HepG2 (cell line): ENCODE results near the gene FAM168A. TPM values are rescaled to one million over a fixed set of nuclear protein-coding genes. Genes with fewer than 3 reads are reported as not detected.

Experiments
- ATAC-seq: fragments of 200-7000 bp; cut with Tn5 transposase; 3 replicates; pipeline ENCODE4 v1.9.1; 2020; ENCODE audit warnings: mild to moderate bottlenecking, moderate library complexity
- BruUV-seq: library from RNA; stranded (reverse); fragments of 400-500 nt; replicated peaks from 2 replicates; lab custom pipeline; 2021; lab: Mats Ljungman, UMichigan
- CTCF ChIA-PET: fragments of 300-600 bp; formaldehyde crosslinking; extraction: SDS; loops from one replicate; lab custom pipeline; 2021; ENCODE audit warnings: low total read pairs, inconsistent platforms, low intra/inter-chr PET ratio; lab: Yijun Ruan, JAX
- POLR2A ChIA-PET: fragments of 350-600 bp; sonication (Branson Sonifier 250); formaldehyde crosslinking; loops from one replicate; lab custom pipeline; 2020; ENCODE audit warnings: antibody characterized with exemption, inconsistent platforms; lab: Yijun Ruan, JAX
- DNase-seq: peaks from one replicate; pipeline ENCODE4 v3.0.0-alpha.2; 2015; ENCODE audit warnings: low spot score
- FAIRE-seq: peaks from 3 replicates; lab custom pipeline; 2011; peaks lifted over from hg19 to GRCh38; lab: Jason Lieb, UNC
- H2AFZ ChIP-seq: one replicate; pipeline ENCODE4 v1.6.1; 2011; ENCODE audit warnings: low read length, inconsistent platforms
- H3K27ac ChIP-seq: fragments of 300-600 bp; 3 replicates; pipeline ENCODE4 v1.8.0; 2011; ENCODE audit warnings: mixed run types, mild to moderate bottlenecking, mixed read lengths, low read length, inconsistent platforms; ENCODE audit not compliant: insufficient read depth; ENCODE audit errors: extremely low read length
- H3K27me3 ChIP-seq, 2 experiments: fragments of 200-600 bp in 1 of 2; 2 replicates in 1 of 2; 3 replicates in 1 of 2; pipeline versions ENCODE4 v1.6.0 to v1.8.0; 2011; ENCODE audit warnings: low read length in 2 of 2, mild to moderate bottlenecking in 2 of 2, moderate library complexity in 2 of 2, inconsistent platforms in 1 of 2; ENCODE audit not compliant: insufficient read depth in 2 of 2, control insufficient read depth in 1 of 2
- H3K36me3 ChIP-seq, 2 experiments: fragments of 200-600 bp in 1 of 2; replicated peaks in 1 of 2; 2 replicates in 1 of 2; 3 replicates in 1 of 2; pipeline versions ENCODE4 v1.5.1 to v1.8.0; 2011; ENCODE audit warnings: low read length in 2 of 2, inconsistent platforms in 1 of 2; ENCODE audit not compliant: insufficient read depth in 2 of 2, control insufficient read depth in 1 of 2
- H3K4me1 ChIP-seq: 2 replicates; pipeline ENCODE4 v1.5.1; 2012; ENCODE audit warnings: low read length, inconsistent platforms; ENCODE audit not compliant: insufficient read depth
- H3K4me2 ChIP-seq: 2 replicates; pipeline ENCODE4 v1.6.0; 2011; ENCODE audit warnings: low read depth, low read length, inconsistent platforms
- H3K4me3 ChIP-seq, 3 experiments: fragments of 200-600 bp in 1 of 3; sonication (generic), shearing (Covaris generic) in 1 of 3; replicated peaks in 1 of 3; 2 replicates each; pipeline ENCODE4 v1.5.1; 2011 to 2016; ENCODE audit warnings: low read length in 3 of 3, inconsistent platforms in 2 of 3, low read depth in 2 of 3, mild to moderate bottlenecking in 2 of 3, control low read depth in 1 of 3, mixed read lengths in 1 of 3; ENCODE audit not compliant: insufficient read depth in 1 of 3
- H3K79me2 ChIP-seq: one replicate; pipeline ENCODE4 v1.6.1; 2011; ENCODE audit warnings: low read length, inconsistent platforms; ENCODE audit not compliant: insufficient read depth
- H3K9ac ChIP-seq: 2 replicates; pipeline ENCODE4 v1.6.0; 2011; ENCODE audit warnings: mild to moderate bottlenecking, low read depth, low read length, inconsistent platforms; ENCODE audit not compliant: insufficient read depth
- H3K9me3 ChIP-seq: 2 replicates; pipeline ENCODE4 v1.5.1; 2012; ENCODE audit warnings: mild to moderate bottlenecking, low read length
- H4K20me1 ChIP-seq: 2 replicates; pipeline ENCODE4 v1.6.0; 2011; ENCODE audit warnings: inconsistent platforms, mild to moderate bottlenecking, low read length, moderate library complexity; ENCODE audit not compliant: insufficient read depth
- CENPT ChIP-seq: sonication (generic); formaldehyde crosslinking; IDR thresholded peaks from 2 replicates; pipeline ENCODE4 v1.8.0; 2022; ENCODE audit warnings: low read depth, mild to moderate bottlenecking, moderate library complexity, missing genetic modification reagents
- DMAP1 ChIP-seq: IDR thresholded peaks from 2 replicates; pipeline ENCODE4 v1.6.1; 2016
- FOXC1 ChIP-seq: sonication (generic); formaldehyde crosslinking; IDR thresholded peaks from 2 replicates; pipeline ENCODE4 v1.8.0; 2022; ENCODE audit warnings: mild to moderate bottlenecking, missing genetic modification reagents, borderline replicate concordance
- IRX3 ChIP-seq: sonication (generic); formaldehyde crosslinking; IDR thresholded peaks from 2 replicates; pipeline ENCODE4 v1.8.1; 2023; ENCODE audit warnings: mild to moderate bottlenecking, low read depth, missing genetic modification reagents, borderline replicate concordance
- KMT2A ChIP-seq: sonication (generic); formaldehyde crosslinking; IDR thresholded peaks from 2 replicates; pipeline ENCODE4 v1.4.0; 2020; ENCODE audit warnings: missing genetic modification reagents
- MAFF ChIP-seq: IDR thresholded peaks from 2 replicates; pipeline ENCODE4 v1.6.1; 2011; ENCODE audit warnings: low read depth, low read length, improper control_type of control experiment
- MBNL3 ChIP-seq: fragments of 250-450 bp; sonication (Bioruptor Pico); conservative IDR thresholded peaks from 2 replicates; pipeline ENCODE4 v1.8.0; 2022; ENCODE audit warnings: mild to moderate bottlenecking, inconsistent platforms
- SMAD1 ChIP-seq: sonication (generic); formaldehyde crosslinking; IDR thresholded peaks from 2 replicates; pipeline ENCODE4 v1.4.0; 2020; ENCODE audit warnings: missing genetic modification reagents, low read depth, mild to moderate bottlenecking, borderline replicate concordance
- SMAD9 ChIP-seq: sonication (generic); formaldehyde crosslinking; IDR thresholded peaks from 2 replicates; pipeline ENCODE4 v1.5.1; 2020; ENCODE audit warnings: mild to moderate bottlenecking, missing genetic modification reagents
- SP2 ChIP-seq: sonication (generic); formaldehyde crosslinking; IDR thresholded peaks from 2 replicates; pipeline ENCODE4 v1.5.1; 2020; ENCODE audit warnings: mild to moderate bottlenecking, missing genetic modification reagents
- SSRP1 ChIP-seq: IDR thresholded peaks from 2 replicates; pipeline ENCODE4 v1.6.1; 2016; ENCODE audit warnings: control low read depth
- TAF1 ChIP-seq: sonication (generic); formaldehyde crosslinking; IDR thresholded peaks from 2 replicates; pipeline ENCODE4 v1.4.0; 2020; ENCODE audit warnings: missing genetic modification reagents
- ZFX ChIP-seq: sonication (generic); formaldehyde crosslinking; IDR thresholded peaks from 2 replicates; pipeline ENCODE4 v1.4.0; 2020; ENCODE audit warnings: mild to moderate bottlenecking, low read depth, missing genetic modification reagents, moderate library complexity
- ZFYVE20 ChIP-seq: sonication (generic); formaldehyde crosslinking; IDR thresholded peaks from 2 replicates; pipeline ENCODE4 v1.8.0; 2023; ENCODE audit warnings: low read depth, mild to moderate bottlenecking, moderate library complexity, missing genetic modification reagents, borderline replicate concordance
- ZNF329 ChIP-seq: sonication (generic); formaldehyde crosslinking; IDR thresholded peaks from 2 replicates; pipeline ENCODE4 v1.9.0; 2021; ENCODE audit warnings: low read depth, mild to moderate bottlenecking, missing genetic modification reagents
- ZNF510 ChIP-seq: sonication (generic); formaldehyde crosslinking; IDR thresholded peaks from 2 replicates; pipeline ENCODE4 v1.4.0; 2020; ENCODE audit warnings: low read depth, mild to moderate bottlenecking, missing genetic modification reagents
- ZNF543 ChIP-seq: sonication (generic); formaldehyde crosslinking; IDR thresholded peaks from 2 replicates; pipeline ENCODE4 v1.4.0; 2020; ENCODE audit warnings: mild to moderate bottlenecking, missing genetic modification reagents
- ZNF547 ChIP-seq: sonication (generic); formaldehyde crosslinking; IDR thresholded peaks from 2 replicates; pipeline ENCODE4 v1.5.1; 2020; ENCODE audit warnings: mild to moderate bottlenecking, missing genetic modification reagents
- ZNF564 ChIP-seq: sonication (generic); formaldehyde crosslinking; IDR thresholded peaks from 2 replicates; pipeline ENCODE4 v1.8.1; 2023; ENCODE audit warnings: mild to moderate bottlenecking, missing genetic modification reagents
- ZNF619 ChIP-seq: sonication (generic); formaldehyde crosslinking; IDR thresholded peaks from 2 replicates; pipeline ENCODE4 v1.4.0; 2020; ENCODE audit warnings: mild to moderate bottlenecking, missing genetic modification reagents
- ZNF670 ChIP-seq: sonication (generic); formaldehyde crosslinking; IDR thresholded peaks from 2 replicates; pipeline ENCODE4 v1.8.0; 2022; ENCODE audit warnings: mild to moderate bottlenecking, missing genetic modification reagents, borderline replicate concordance
- ZNF788 ChIP-seq: sonication (generic); formaldehyde crosslinking; IDR thresholded peaks from 2 replicates; pipeline ENCODE4 v1.5.0; 2020; ENCODE audit warnings: mild to moderate bottlenecking, missing genetic modification reagents, borderline replicate concordance
- WGBS: methylation state at CpG from one replicate; pipeline ENCODE4 v1.1.6; 2017; ENCODE audit warnings: low lambda C conversion rate; 5-methylcytosine and 5-hydroxymethylcytosine counted together
- in situ Hi-C: cut with HindIII; loops from 2 replicates; pipeline ENCODE4 v1.10.0; 2017; ENCODE audit warnings: low pct_unique_long_range_greater_than_20kb; ENCODE audit not compliant: extremely low pct_ligation_motif_present
- intact Hi-C: fragments of 100-400 bp; cut with micrococcal nuclease; formaldehyde crosslinking; loops from one replicate; pipeline ENCODE4 v1.10.0; 2022; ENCODE audit not compliant: unreplicated experiment
- polyA plus RNA-seq, 8 experiments: library from polyadenylated mRNA; depleted of rRNA in 3 of 8; stranded (reverse) in 7 of 8; unstranded in 1 of 8; fragments of >200 nt; fragmentation: Illumina TruSeq in 4 of 8; extraction: Trizol in 4 of 8; gene quantifications; 2 replicates each; pipeline versions ENCODE4 v1.2.1 to v1.2.3, GENCODE V29; 2011 to 2016; ENCODE audit warnings: low read depth in 4 of 8, missing spikeins in 1 of 8, mixed read lengths in 1 of 8; ENCODE audit not compliant: insufficient read depth in 1 of 8
- total RNA-seq, 5 experiments: library from RNA; depleted of rRNA; stranded (reverse); fragments of >200 nt; fragmentation: Illumina TruSeq; extraction: Trizol; gene quantifications; 2 replicates each; pipeline ENCODE4 v1.2.3, GENCODE V29; 2016; ENCODE audit warnings: low read depth in 1 of 5

FAM168A gene
- total and polyA plus RNA-seq, 2 of the 13 experiments (the other 11 are each of a cell fraction or from before 2014, with no cell fraction given), result 13.9 to 15.8 TPM

DNA sequence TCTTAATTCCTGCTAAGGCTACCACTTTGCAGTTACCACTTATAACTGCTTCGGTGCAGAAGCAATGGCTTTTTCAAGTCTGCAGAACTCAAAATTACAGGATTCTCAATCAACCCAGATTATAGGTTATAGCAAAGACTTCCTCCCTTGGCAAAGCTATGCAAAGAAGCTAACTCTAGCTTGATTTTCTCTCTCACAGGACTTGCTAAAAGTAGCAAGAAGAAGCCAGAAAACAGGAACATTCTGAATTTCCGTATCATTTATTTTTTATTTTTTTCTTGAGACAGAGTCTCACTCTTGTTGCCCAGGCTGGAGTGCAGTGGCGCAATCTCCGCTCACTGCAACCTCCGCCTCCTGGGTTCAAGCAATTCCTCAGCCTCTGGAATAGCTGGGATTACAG lies 37.8 kb upstream of the FAM168A start:
- H3K4me2 ChIP-seq, result no peak overlapping the region
- TF ChIP-seq MAFF (no peak), SMAD1 (CRISPR knock-in tag) (no peak), ZNF564 (CRISPR knock-in tag) (no peak), DMAP1 (CRISPR knock-in tag) (no peak), SP2 (CRISPR knock-in tag) (no peak), ZFX (CRISPR knock-in tag) (no peak), MBNL3 (no peak), CENPT (CRISPR knock-in tag) (no peak), IRX3 (CRISPR knock-in tag) (no peak), ZNF788 (CRISPR knock-in tag) (no peak), SSRP1 (CRISPR knock-in tag) (no peak), KMT2A (CRISPR knock-in tag) (no peak)
- no peaks in the 10 kb centered on the region for H3K36me3 ChIP-seq
- ChIA-PET CTCF (no interaction called here), POLR2A (no interaction called here)
- ATAC-seq (no peak), FAIRE-seq (no peak), DNase-seq (no peak)
- WGBS, result 95% methylated on average over 5 of the region's 5 CpGs
- no peak overlapping the region for H3K4me3 ChIP-seq
- BruUV-seq, result no TSS peak
- no peak overlapping the region for H2AFZ ChIP-seq
- H3K27me3 ChIP-seq, result no peaks in the 10 kb centered on the region
- intact Hi-C loops, result no loop called here
- no peaks in the 10 kb centered on the region for H3K9me3 ChIP-seq
- no peaks in the 10 kb centered on the region for H4K20me1 ChIP-seq
- in situ Hi-C loops, result no loop called here
- no peak overlapping the region for H3K27ac ChIP-seq
- H3K9ac ChIP-seq, result no peak overlapping the region
- H3K4me1 ChIP-seq, result no peaks in the 10 kb centered on the region
- H3K79me2 ChIP-seq, result no peaks in the 10 kb centered on the region

DNA sequence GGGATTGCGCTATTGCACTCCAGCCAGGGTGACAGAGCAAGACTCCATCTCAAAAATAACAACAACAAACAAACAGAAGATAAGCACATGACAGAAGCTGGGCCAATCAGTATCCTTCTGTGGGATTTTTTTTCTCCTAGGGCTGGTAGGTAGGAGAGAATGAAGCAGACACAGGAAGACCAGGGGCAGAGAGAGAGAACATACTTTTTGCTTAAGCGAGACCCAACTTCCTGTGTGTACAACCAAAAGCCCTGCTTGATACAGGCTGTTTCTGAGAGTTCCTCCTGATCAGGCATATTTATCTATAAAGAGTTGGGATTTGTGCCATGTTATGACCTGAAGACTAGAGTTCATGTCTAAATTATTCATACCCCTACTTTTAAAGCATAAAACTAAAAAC lies 36.1 kb upstream of the FAM168A start:
- Histone ChIP-seq H3K27me3 (no peaks in the 10 kb centered on the region), H3K36me3 (no peaks in the 10 kb centered on the region), H3K27ac (no peak overlapping the region), H4K20me1 (no peaks in the 10 kb centered on the region), H3K4me2 (no peak overlapping the region), H3K79me2 (no peaks in the 10 kb centered on the region), H3K9me3 (0 out of 2 replicates have a peak, but pooled peaks cover 4% of the 10 kb centered on the region), H3K4me3 (no peak overlapping the region), H2AFZ (no peak overlapping the region), H3K9ac (no peak overlapping the region), H3K4me1 (peaks cover 12% of the 10 kb centered on the region)
- ChIA-PET POLR2A (no interaction called here), CTCF (no interaction called here)
- ATAC-seq, result no peak
- 84% methylated on average over 2 of the region's 2 CpGs for WGBS
- no peak for DNase-seq
- in situ Hi-C loops, result no loop called here
- intact Hi-C loops, result no loop called here
- no TSS peak for BruUV-seq
- FAIRE-seq, result no peak
- TF ChIP-seq TAF1 (CRISPR knock-in tag) (no peak), SMAD9 (no peak), ZNF670 (CRISPR knock-in tag) (no peak), ZNF619 (CRISPR knock-in tag) (no peak), ZNF329 (CRISPR knock-in tag) (no peak), ZNF543 (no peak), ZNF510 (CRISPR knock-in tag) (no peak), ZNF547 (no peak), ZFYVE20 (CRISPR knock-in tag) (no peak), FOXC1 (CRISPR knock-in tag) (no peak)
